Mesodermal cell (in vitro differentiated cells): ENCODE results near the gene SLC27A4.
A peak's percentile ranks its signal among the peaks of the same experiment; 100 is the strongest.

ENCODE experiments used
- H3K27ac ChIP-seq: 2 replicates; pipeline ENCODE4 v1.7.0; 2013; ENCODE audit warnings: mild to moderate bottlenecking, low read depth, low read length, moderate library complexity; ENCODE audit not compliant: severe bottlenecking
- H3K36me3 ChIP-seq: 2 replicates; pipeline ENCODE4 v1.7.1; 2013; ENCODE audit warnings: mild to moderate bottlenecking, low read length, moderate library complexity; ENCODE audit not compliant: control insufficient read depth, insufficient read depth
- H3K4me1 ChIP-seq: one replicate; pipeline ENCODE4 v1.7.1; 2013; ENCODE audit warnings: mild to moderate bottlenecking, low read length; ENCODE audit not compliant: insufficient read depth, control insufficient read depth, poor library complexity, severe bottlenecking
- H3K4me3 ChIP-seq: 2 replicates; pipeline ENCODE4 v1.7.0; 2013; ENCODE audit warnings: low read length, control low read depth, mild to moderate bottlenecking; ENCODE audit not compliant: insufficient read depth, poor library complexity, severe bottlenecking; ENCODE audit errors: extremely low read depth
- H3K9me3 ChIP-seq: 2 replicates; pipeline ENCODE4 v1.7.1; 2013; ENCODE audit warnings: mild to moderate bottlenecking, low read length, moderate library complexity; ENCODE audit not compliant: control insufficient read depth
- WGBS, 2 experiments: methylation state at CpG; one replicate each; pipeline ENCODE4 v1.1.5; 2013; ENCODE audit warnings: missing lambda C conversion rate in 2 of 2; ENCODE audit not compliant: insufficient coverage in 2 of 2; 5-methylcytosine and 5-hydroxymethylcytosine counted together

SLC27A4 gene

GRCh38 chr9:128309551-128309950 is 30.8 kb upstream of the SLC27A4 start:
- WGBS, 2 experiments, result 92 to 94% methylated on average over 12 to 15 of the region's 16 CpGs

GRCh38 chr9:128310461-128310860 is 29.9 kb upstream of the SLC27A4 start:
- H3K27ac ChIP-seq, result no peak overlapping the region
- H3K9me3 ChIP-seq, result no peaks in the 10 kb centered on the region
- 97% methylated on average over 10 of the region's 10 CpGs for WGBS, 2 experiments
- H3K4me3 ChIP-seq, result no peak overlapping the region
- peaks cover 8% of the 10 kb centered on the region for H3K4me1 ChIP-seq
- peaks cover 63% of the 10 kb centered on the region for H3K36me3 ChIP-seq

More at GRCh38 chr9:128309551-128309950, 30.8 kb upstream of the SLC27A4 start:
- H3K36me3 ChIP-seq, result peaks cover 55% of the 10 kb centered on the region
- no peak overlapping the region for H3K4me3 ChIP-seq
- H3K9me3 ChIP-seq, result no peaks in the 10 kb centered on the region
- H3K4me1 ChIP-seq, result peaks cover 8% of the 10 kb centered on the region
- no peak overlapping the region for H3K27ac ChIP-seq

GRCh38 chr9:128314697-128315096 is 25.6 kb upstream of the SLC27A4 start:
- 83 to 100% methylated on average over 1 of the region's 4 CpGs for WGBS, 2 experiments
- no peaks in the 10 kb centered on the region for H3K9me3 ChIP-seq
- H3K4me1 ChIP-seq, result no peaks in the 10 kb centered on the region
- H3K4me3 ChIP-seq, result no peak overlapping the region
- H3K27ac ChIP-seq, result no peak overlapping the region
- H3K36me3 ChIP-seq, result peaks cover 73% of the 10 kb centered on the region

GRCh38 chr9:128316421-128316820 is 23.9 kb upstream of the SLC27A4 start:
- Histone ChIP-seq H3K27ac (peak overlapping the region; percentile 23), H3K9me3 (no peaks in the 10 kb centered on the region), H3K36me3 (peaks cover 74% of the 10 kb centered on the region), H3K4me1 (peaks cover 4% of the 10 kb centered on the region), H3K4me3 (no peak overlapping the region)
- WGBS, 2 experiments, result 93 to 99% methylated on average over 7 to 8 of the region's 9 CpGs

GRCh38 chr9:128317629-128318028 is 22.7 kb upstream of the SLC27A4 start:
- H3K36me3 ChIP-seq, result peaks cover 65% of the 10 kb centered on the region
- 100% methylated on average over 1 of the region's 2 CpGs for WGBS, 2 experiments
- no peak overlapping the region for H3K4me3 ChIP-seq
- no peak overlapping the region for H3K27ac ChIP-seq
- H3K4me1 ChIP-seq, result peaks cover 8% of the 10 kb centered on the region
- no peaks in the 10 kb centered on the region for H3K9me3 ChIP-seq

- Histone ChIP-seq H3K4me1 (peaks cover 8% of the 10 kb centered on the region), H3K9me3 (no peaks in the 10 kb centered on the region), H3K4me3 (peak overlapping the region; percentile 91), H3K36me3 (peaks cover 59% of the 10 kb centered on the region), H3K27ac (no peak overlapping the region)
- 81 to 84% methylated on average over 3 of the region's 7 CpGs for WGBS, 2 experiments
Observed at GRCh38 chr9:128321343-128321742, 19.0 kb upstream of the SLC27A4 start.

GRCh38 chr9:128321879-128322403 is 18.4 kb upstream of the SLC27A4 start:
- Histone ChIP-seq H3K36me3 (peaks cover 59% of the 10 kb centered on the region), H3K27ac (peak overlapping the region; percentile 92), H3K4me3 (peak overlapping the region; percentile 91), H3K9me3 (no peaks in the 10 kb centered on the region), H3K4me1 (peaks cover 8% of the 10 kb centered on the region)
- WGBS, 2 experiments, result 1 to 2% methylated on average over 12 to 21 of the region's 21 CpGs

GRCh38 chr9:128322404-128323211 is 17.7 kb upstream of the SLC27A4 start, which contains the start of the genes COQ4 and TRUB2:
TSS of gene COQ4 (plus strand) at chr9:128322839. CDS start at chr9:128322859, 20 bp downstream.
TSS of gene TRUB2 (minus strand) at chr9:128322447. CDS start at chr9:128322408, 39 bp downstream.
- peaks cover 58% of the 10 kb centered on the region for H3K36me3 ChIP-seq
- peak within 1 kb of the TSS; percentile 92 for H3K27ac ChIP-seq
- H3K9me3 ChIP-seq, result no peaks in the 10 kb centered on the region
- peaks cover 8% of the 10 kb centered on the region for H3K4me1 ChIP-seq
- WGBS, 2 experiments, result 0% methylated on average over 80 to 83 of the region's 83 CpGs
- peak within 1 kb of the TSS; percentile 91 for H3K4me3 ChIP-seq

GRCh38 chr9:128323212-128323730 is 17.1 kb upstream of the SLC27A4 start:
- Histone ChIP-seq H3K27ac (peak overlapping the region; percentile 92), H3K4me3 (peak overlapping the region; percentile 91), H3K4me1 (peaks cover 8% of the 10 kb centered on the region), H3K36me3 (peaks cover 60% of the 10 kb centered on the region), H3K9me3 (no peaks in the 10 kb centered on the region)
- 17 to 34% methylated on average over 6 to 11 of the region's 16 CpGs for WGBS, 2 experiments

GRCh38 chr9:128323791-128324190 is 16.5 kb upstream of the SLC27A4 start:
- H3K36me3 ChIP-seq, result peaks cover 65% of the 10 kb centered on the region
- H3K4me1 ChIP-seq, result peaks cover 8% of the 10 kb centered on the region
- peak overlapping the region; percentile 91 for H3K4me3 ChIP-seq
- WGBS, 2 experiments, result 94 to 100% methylated on average over 5 to 8 of the region's 12 CpGs
- no peak overlapping the region for H3K27ac ChIP-seq
- no peaks in the 10 kb centered on the region for H3K9me3 ChIP-seq
